Measurements from ENCODE around the gene CDK6.

DNA sequence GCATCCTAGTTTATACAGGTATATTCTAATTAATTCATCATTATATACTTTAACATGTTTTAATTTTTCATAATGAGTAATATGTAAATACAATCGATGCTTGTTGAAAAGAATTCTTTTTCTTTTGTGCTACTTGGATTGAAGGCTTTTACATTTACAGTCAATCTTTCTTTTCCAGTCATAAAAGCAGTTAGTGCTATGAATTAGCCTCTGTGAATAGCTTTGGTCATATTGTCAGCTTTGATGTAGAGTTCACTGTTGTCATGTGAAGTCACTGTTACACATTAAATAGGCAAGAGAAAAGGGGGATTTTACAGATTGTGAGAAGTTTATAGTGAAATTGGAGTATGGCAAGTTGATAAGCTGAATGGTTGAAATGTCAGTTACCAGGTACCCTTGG lies 142.9 kb downstream of the CDK6 start:
- TF ChIP-seq, protein P1, sequence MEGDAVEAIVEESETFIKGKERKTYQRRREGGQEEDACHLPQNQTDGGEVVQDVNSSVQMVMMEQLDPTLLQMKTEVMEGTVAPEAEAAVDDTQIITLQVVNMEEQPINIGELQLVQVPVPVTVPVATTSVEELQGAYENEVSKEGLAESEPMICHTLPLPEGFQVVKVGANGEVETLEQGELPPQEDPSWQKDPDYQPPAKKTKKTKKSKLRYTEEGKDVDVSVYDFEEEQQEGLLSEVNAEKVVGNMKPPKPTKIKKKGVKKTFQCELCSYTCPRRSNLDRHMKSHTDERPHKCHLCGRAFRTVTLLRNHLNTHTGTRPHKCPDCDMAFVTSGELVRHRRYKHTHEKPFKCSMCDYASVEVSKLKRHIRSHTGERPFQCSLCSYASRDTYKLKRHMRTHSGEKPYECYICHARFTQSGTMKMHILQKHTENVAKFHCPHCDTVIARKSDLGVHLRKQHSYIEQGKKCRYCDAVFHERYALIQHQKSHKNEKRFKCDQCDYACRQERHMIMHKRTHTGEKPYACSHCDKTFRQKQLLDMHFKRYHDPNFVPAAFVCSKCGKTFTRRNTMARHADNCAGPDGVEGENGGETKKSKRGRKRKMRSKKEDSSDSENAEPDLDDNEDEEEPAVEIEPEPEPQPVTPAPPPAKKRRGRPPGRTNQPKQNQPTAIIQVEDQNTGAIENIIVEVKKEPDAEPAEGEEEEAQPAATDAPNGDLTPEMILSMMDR (conservative IDR thresholded peaks at IDR 0.05 in 1 of 2, IDR thresholded peaks at IDR 0.05 in 1 of 2; ENCODE audit: extremely low read depth in 1 of 2, insufficient read depth in 1 of 2, low read depth in 1 of 2, low read length in 2 of 2) = no peak
- no peak for TF ChIP-seq EZH2 (IDR thresholded peaks at IDR 0.05; ENCODE audit: borderline replicate concordance, low read length)

Measured in mammary epithelial cell (primary cell).